ENCODE measurements around the gene KDM6A. TPM values are rescaled to one million over a fixed set of nuclear protein-coding genes. Genes with fewer than 3 reads are reported as not detected.

The KDM6A gene
- total and polyA plus RNA-seq, 11 donors, result 4.4 to 27.8 (median 13.9) TPM

DNA sequence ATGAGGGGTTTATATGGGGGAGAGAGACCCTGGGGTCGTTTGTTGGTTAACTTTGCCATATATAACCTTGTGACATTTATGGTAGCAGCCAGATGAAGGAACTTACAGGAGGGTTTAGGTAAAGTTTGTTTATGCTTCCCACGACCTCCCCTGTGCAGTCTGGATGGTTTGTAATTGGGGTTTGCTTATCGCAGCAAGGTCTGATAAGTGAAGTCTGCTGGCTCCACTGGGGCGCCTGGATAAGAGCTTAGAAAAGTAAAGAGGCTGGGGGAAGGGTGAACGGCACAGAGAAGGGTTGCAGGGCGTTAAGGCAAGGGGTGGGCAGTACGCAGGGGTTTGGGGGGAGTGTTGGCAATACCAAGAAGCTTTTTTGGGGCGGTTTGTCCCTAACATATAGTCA is 98.7 kb downstream of the KDM6A start:
- WGBS, 4 donors, result 30 to 59% (median 40%) methylated on average over 8 of the region's 8 CpGs
- peaks cover 0 to 34% (median 6%) of the 10 kb centered on the region in 12 donors for H3K9me3 ChIP-seq
- peaks cover 0 to 12% (median 0%) of the 10 kb centered on the region in 9 donors for H3K36me3 ChIP-seq
- H3K4me3 ChIP-seq, result peak overlapping the region in 1 of 12 donors; percentile 3
- intact Hi-C loops (cut with DNase I), result no loop called here
- H3K27me3 ChIP-seq, result no peaks in the 10 kb centered on the region
- peak overlapping the region in 4 of 12 donors; percentile 17 to 41 (median 31) for H3K27ac ChIP-seq
- no peak for TF ChIP-seq POLR2A (IDR thresholded peaks at IDR 0.05)
- TF ChIP-seq, protein P1, sequence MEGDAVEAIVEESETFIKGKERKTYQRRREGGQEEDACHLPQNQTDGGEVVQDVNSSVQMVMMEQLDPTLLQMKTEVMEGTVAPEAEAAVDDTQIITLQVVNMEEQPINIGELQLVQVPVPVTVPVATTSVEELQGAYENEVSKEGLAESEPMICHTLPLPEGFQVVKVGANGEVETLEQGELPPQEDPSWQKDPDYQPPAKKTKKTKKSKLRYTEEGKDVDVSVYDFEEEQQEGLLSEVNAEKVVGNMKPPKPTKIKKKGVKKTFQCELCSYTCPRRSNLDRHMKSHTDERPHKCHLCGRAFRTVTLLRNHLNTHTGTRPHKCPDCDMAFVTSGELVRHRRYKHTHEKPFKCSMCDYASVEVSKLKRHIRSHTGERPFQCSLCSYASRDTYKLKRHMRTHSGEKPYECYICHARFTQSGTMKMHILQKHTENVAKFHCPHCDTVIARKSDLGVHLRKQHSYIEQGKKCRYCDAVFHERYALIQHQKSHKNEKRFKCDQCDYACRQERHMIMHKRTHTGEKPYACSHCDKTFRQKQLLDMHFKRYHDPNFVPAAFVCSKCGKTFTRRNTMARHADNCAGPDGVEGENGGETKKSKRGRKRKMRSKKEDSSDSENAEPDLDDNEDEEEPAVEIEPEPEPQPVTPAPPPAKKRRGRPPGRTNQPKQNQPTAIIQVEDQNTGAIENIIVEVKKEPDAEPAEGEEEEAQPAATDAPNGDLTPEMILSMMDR (IDR thresholded peaks at IDR 0.05), result no peak
- peaks cover 0 to 20% (median 2%) of the 10 kb centered on the region in 12 donors for H3K4me1 ChIP-seq
- peak in 2 of 4 donors; percentile 49 to 62 for ATAC-seq
- DNase-seq, result peak in 1 of 5 donors; percentile 29

DNA sequence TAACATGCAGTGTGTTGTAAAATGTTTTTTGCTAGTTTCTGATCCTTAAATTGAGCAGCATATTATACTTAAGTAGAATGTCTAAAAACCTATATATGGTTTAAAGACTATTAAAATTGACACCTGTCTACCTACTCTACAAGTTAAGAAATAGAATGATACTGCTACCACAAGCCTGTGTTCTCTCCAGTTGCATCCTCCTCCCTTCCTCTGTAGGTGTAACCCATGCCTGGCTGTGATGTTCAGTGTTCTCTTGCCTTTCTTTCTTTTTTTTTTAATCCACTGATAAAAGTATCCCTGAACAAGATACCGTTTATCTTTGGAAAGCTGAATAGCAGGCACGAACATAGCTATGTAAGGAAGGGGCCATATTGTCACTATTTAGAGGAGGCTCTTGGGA is 99.1 kb downstream of the KDM6A start:
- H3K27me3 ChIP-seq, result no peaks in the 10 kb centered on the region

DNA sequence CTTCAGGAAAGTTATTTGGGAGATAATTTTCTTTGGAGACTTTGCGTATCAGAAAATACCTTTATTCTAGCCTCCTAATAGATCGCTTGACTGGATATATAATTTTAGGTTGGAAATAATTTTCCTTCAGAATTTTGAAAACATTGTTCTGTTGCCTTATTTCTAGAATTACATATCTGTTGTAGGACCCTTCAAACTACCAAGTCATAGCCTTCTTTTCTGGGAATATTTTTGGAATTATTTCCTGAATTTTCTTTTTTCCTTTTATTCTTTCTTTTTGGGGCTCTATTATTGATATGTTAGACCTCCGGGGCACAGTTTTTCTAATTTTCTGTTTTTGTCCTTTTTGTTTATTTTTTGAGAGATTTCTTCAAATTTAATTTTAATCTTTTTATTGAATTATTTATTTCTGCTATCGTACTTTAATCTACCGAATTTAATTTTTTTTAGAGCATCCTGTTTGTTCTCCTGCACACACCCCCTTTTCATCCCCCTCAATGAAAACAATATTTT is 100.5 kb downstream of the KDM6A start:
- WGBS, 4 donors, result 96 to 98% (median 97%) methylated on average over 5 of the region's 5 CpGs
- ATAC-seq, result no peak
- Histone ChIP-seq H3K9me3 (peaks cover 0 to 34% (median 6%) of the 10 kb centered on the region in 12 donors), H3K4me1 (peaks cover 0 to 14% (median 0%) of the 10 kb centered on the region in 12 donors), H3K27ac (no peak overlapping the region), H3K36me3 (peaks cover 0 to 17% (median 0%) of the 10 kb centered on the region in 9 donors), H3K4me3 (no peak overlapping the region), H3K27me3 (no peaks in the 10 kb centered on the region)
- DNase-seq, result no peak
- intact Hi-C loops (cut with DNase I), result no loop called here
- TF ChIP-seq, protein P1 (IDR thresholded peaks at IDR 0.05), result no peak
- no peak for TF ChIP-seq POLR2A (IDR thresholded peaks at IDR 0.05)

More for the DNA sequence above, 99.1 kb downstream of the KDM6A start:
- intact Hi-C loops (cut with DNase I), result no loop called here
- H3K4me1 ChIP-seq, result peaks cover 0 to 20% (median 2%) of the 10 kb centered on the region in 12 donors
- peak in 1 of 4 donors; percentile 20 for ATAC-seq
- 25 to 46% (median 36%) methylated on average over 2 of the region's 2 CpGs for WGBS, 4 donors
- H3K27ac ChIP-seq, result peak overlapping the region in 4 of 12 donors; percentile 17 to 41 (median 31)
- peak overlapping the region in 1 of 12 donors; percentile 3 for H3K4me3 ChIP-seq
- peaks cover 0 to 34% (median 6%) of the 10 kb centered on the region in 12 donors for H3K9me3 ChIP-seq
- peaks cover 0 to 14% (median 0%) of the 10 kb centered on the region in 9 donors for H3K36me3 ChIP-seq
- no peak for TF ChIP-seq POLR2A (IDR thresholded peaks at IDR 0.05)
- TF ChIP-seq, protein P1 (IDR thresholded peaks at IDR 0.05), result no peak
- DNase-seq, result no peak

DNA sequence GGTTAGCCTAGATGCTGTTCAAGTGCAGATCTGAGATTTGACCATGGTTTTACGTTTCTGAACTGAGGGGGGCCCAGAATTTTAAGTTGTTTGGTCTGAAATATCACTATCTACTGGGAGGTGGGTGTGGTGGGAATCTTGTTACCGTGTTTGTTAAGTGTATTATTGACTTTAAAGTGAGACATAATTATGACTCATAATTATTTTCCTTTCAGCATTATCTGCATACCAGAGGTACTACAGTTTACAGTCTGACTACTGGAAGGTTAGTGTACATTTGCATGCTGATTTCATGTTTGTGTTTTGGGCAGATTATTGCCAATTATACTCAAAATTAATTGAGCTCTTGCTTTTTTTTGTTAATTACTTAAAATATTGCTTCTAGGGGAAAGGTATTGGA is 101.5 kb downstream of the KDM6A start:
- Histone ChIP-seq H3K27ac (no peak overlapping the region), H3K4me1 (peaks cover 0 to 14% (median 0%) of the 10 kb centered on the region in 12 donors), H3K4me3 (no peak overlapping the region), H3K9me3 (peaks cover 0 to 34% (median 6%) of the 10 kb centered on the region in 12 donors), H3K36me3 (peaks cover 0 to 17% (median 0%) of the 10 kb centered on the region in 9 donors), H3K27me3 (no peaks in the 10 kb centered on the region)
- intact Hi-C loops (cut with DNase I), result no loop called here
- ATAC-seq, result peak in 1 of 4 donors; percentile 36
- DNase-seq, result no peak
- 39 to 56% (median 46%) methylated on average over 2 of the region's 2 CpGs for WGBS, 4 donors
- TF ChIP-seq POLR2A (IDR thresholded peaks at IDR 0.05), result no peak
- TF ChIP-seq, protein P1 (IDR thresholded peaks at IDR 0.05), result no peak
